Hematopoietic multipotent progenitor cell treated with erythropoietin and hydrocortisone succinate and interleukin-3 and kit ligand, for 15 days (in vitro differentiated cells): ENCODE data around the gene SEC24D.

ENCODE experiments used
- DNase-seq: peaks from one replicate; pipeline ENCODE4 v3.0.0-alpha.2; 2015; ENCODE audit warnings: low spot score

Gene SEC24D

GRCh38 chr4:118752551-118752950, 83.4 kb downstream of the SEC24D start:
- DNase-seq: no peak

- DNase-seq: no peak
Measured at GRCh38 chr4:118751629-118752323, 84.2 kb downstream of the SEC24D start.

- no peak for DNase-seq
Measured at GRCh38 chr4:118749347-118749988, 86.5 kb downstream of the SEC24D start.

DNA sequence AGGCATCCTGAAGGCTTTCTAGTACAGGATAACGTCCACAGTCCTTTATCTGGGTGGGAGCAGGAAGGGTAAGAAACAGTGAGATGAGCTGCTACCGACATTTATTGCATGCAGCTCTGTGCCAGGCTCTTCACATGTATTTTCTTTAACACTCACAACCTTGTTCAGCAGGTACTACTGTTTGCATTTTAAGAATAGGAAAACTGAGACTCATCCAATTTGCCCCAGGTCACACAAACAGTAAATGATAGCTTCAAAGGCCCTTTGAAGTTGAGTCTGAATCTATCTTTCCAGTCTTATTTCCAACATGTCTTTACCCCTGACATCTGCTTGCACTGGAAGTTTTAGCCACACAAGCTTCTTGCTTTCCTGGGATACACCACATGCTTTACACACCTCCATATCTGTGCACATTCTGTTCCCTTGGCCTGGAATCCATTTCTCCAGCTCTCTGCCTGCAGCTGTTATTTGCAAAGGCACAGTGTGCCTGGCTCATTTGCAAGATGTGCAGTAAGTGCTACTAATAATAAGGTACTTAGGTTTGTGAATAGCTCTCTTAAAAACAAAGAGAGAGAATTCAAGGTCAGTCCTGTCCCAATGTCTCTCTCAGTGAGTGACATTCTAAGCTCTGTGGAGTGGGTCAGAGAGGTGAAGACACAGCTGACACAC, 89.5 kb downstream of the SEC24D start:
- DNase-seq: no peak

DNA sequence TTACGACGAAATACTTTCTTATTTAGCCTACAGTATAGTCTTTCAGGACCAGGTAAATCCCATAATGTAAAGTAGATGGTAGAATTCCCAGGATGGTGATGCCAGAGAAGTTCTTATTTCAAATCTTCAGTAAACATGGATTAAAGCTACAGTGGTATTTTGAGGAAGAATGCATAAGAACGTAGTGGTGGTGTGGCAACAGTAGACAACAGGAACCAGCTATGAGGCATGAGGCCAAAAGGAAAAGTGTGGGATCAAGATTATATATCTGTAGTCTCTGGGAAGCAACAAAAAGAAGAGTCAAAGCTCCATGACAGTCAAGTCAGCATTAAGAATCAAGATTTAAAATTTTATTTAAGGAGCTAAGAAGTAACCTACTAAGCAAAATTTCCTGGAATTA, 90.6 kb downstream of the SEC24D start:
- no peak for DNase-seq

- DNase-seq: no peak
Measured at GRCh38 chr4:118743867-118744266, 92.1 kb downstream of the SEC24D start.

GRCh38 chr4:118742050-118742449, 93.9 kb downstream of the SEC24D start:
- no peak for DNase-seq

DNA sequence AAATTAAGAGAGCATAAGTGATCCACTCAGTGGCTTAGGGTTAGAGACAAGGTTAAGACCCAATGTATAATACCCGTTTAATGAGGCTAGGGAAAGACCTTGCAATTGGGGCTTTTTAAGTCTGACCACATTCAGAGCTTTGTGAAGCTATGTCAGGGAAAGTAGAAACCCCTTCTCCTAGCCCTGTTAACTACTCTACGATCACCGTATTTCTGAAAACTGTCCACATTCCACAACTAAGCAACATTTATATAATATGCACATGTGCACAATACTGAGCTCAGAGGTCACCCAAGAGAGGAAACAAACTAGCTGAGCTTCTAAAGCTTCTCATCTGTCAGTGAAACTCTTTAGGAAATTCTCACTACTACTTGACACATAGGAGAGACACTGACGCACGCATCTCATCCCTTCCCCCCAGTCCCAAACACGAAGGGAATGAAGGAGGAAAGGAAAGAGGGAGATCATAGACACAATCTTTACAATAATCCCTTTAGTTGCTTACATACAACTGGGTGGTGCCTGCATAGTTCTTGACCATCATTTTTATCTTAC, 94.5 kb downstream of the SEC24D start:
- DNase-seq: no peak

GRCh38 chr4:118740869-118741268, 95.1 kb downstream of the SEC24D start:
- DNase-seq: peak; percentile 62

- DNase-seq: no peak
Measured at GRCh38 chr4:118739022-118739713, 96.8 kb downstream of the SEC24D start.

DNA sequence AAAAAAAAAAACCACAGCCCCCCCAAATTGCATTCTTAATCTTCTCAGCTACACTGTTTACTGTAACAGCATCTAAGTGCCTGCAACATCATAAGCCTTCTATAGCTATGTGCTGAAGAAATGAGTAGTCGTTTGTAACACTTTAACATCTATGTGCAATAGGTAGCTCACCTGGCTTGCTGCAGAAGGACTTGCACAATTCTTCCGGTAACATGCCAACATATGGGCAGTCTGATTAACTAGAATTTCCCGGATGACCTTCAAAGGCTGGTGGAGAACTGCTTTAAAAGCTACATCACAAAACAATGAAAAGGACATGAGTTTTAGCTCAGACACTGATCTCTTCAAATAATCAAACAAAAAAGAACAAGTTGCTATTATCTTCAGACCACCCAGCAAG, 97.8 kb downstream of the SEC24D start:
- DNase-seq: no peak

- DNase-seq: no peak
Measured at GRCh38 chr4:118736900-118737299, 99.0 kb downstream of the SEC24D start.

DNA sequence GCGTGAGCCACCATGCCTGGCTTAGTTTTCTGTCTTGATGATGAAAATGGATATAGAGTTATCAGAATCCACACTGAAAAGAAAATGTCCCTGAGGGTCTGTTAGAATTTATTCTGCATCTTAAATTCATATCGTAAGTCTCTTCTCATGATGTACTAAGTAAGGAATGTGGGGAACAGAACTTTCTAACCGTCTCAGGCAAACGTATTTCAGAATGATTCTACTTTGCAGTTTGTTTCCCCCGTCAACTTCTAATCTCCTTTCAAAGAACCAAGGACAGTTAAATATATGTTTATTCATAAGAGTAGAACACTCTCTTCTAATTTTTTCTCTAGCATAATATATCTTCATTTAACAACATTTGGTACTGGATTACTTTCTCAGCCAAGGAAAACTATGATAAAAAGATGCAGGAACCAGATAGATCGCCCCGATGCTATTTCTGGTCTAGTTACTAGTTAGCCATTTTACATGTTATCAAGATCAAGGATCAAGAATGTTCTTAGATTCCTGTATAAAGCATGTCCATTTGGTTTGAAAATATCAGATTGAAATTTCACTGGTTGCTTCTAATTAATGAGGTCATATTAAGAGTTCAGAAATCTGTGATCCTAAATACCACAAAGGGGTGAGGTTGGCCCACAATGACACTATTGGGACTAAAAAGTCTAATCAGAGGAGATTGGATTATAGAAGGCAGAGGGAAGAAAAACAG, 101.3 kb downstream of the SEC24D start:
- DNase-seq: no peak

- DNase-seq: peak; percentile 22
Measured at GRCh38 chr4:118732591-118733330, 103.2 kb downstream of the SEC24D start.

- no peak for DNase-seq
Measured at GRCh38 chr4:118730683-118731082, 105.2 kb downstream of the SEC24D start.

- DNase-seq: no peak
Measured at GRCh38 chr4:118729287-118730286, 106.3 kb downstream of the SEC24D start.

DNA sequence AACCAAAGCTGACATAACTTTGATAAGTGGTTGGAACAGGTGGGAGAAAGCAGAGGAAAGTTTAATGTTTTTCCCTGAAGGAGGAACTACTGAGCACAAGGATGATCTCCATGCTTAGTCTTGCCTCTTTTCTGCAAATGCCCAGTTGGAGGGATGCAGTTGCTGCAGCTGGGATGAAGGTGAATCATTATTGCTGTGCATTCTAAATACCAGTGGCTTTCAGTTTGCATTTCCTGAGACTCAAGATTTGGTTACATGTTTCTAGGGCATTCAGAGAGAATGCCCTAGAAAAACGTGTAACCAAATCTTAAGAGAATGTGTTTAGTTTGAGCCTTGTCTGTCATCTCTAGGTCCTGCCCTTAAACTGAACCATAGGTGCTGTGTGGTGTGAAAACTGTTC, 108.6 kb downstream of the SEC24D start:
- DNase-seq: no peak

DNA sequence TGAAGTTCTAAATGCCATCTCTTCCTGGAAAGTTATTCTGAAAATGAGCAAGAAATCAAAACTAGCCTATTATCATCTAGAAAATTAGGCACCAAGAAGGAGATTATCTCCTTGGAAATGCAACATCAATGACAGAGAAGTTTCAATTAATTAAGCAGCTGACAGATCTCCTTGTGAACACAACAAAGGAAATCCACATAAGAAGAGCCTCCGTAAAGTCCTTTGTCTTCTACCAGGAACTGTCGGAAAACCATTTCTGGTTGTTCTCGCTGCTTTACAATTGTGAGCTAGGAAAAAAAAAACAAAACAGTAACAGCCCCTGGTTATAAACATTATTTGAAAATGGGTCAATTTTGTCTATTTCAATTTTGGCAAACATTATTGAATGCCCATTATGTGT, 112.6 kb downstream of the SEC24D start:
- no peak for DNase-seq

DNA sequence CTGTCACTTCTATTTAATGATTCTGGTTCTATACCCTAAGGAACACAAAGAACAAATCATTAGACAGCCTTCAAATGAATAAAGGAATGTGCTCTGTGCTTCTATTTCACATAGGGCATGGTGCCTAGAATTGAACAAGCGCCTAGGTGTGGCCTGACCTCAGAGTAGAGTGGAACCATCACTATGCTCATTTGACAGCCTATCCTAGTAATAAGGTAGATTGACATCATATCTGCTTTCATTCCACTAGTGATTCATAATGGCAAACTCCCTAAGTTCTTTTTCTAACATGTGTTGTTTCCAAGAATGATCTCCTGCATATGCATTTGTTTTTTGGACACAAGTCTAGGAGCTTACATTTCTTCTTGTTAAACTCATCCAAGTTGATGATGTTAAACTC, 114.2 kb downstream of the SEC24D start:
- no peak for DNase-seq
